ENCODE results near the gene SLC7A5. TPM values are rescaled to one million over a fixed set of nuclear protein-coding genes. Genes with fewer than 3 reads are reported as not detected.
"Not testable (repeated sequence)": the region's sequence is repeated elsewhere in the genome, so short reads cannot be mapped to it uniquely, and the experiment has no call there.

Gene SLC7A5
- total RNA-seq, 2 experiments from 2014 or later: 73.1 to 77.1 TPM

DNA sequence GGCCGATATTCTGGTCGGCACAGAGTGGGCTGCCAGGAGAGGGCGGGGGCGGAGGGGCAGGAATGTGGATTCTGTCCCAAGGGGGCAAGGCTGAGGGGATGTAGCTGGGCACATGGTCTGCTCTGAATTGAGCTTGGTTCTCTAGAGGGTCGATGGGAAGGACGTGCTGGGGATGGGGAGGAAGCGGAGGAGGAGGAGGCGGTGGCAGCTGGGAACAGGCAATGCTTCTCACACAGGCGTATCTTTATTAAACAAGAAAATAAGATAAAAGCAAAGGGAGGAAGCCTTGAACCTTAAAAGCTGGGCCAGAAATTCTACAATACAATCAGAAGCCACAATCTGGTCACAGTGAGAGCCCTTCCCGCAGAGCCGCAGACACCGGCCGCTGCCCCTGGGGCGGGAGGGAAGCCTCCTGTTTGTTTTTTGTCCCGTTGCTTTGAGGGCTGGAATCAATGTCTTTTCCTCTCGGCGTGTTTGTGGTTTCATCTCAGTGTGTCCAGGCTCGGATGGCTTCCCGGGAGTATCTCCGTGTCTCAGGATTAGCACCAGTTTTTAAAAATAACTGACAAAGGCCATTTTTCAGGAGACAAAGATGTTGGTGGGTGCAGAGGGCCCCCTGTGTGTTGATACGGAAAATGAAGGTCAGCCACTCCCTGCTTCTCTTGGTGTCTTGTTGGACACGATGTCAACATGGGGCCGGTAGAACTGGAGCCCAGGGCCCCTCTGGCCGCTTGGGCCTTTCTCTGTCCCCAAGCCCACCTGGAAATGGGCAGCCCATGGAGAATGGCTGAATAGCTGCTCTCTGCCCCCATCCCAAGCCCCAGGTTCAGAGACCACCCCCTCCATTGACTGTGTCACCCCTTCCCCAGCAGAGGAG lies 12.3 kb upstream of the SLC7A5 start:
- ChIA-PET CTCF (interaction anchor here (1.4 to 1.7 kb wide), 3 partner anchors 8 to 103 kb away, joined by 3 to 6 read pairs (median 4); no protein-coding TSS in a partner anchor), POLR2A (no interaction called here)
- Mint-ChIP-seq H3K27ac (no peak overlapping the region), H3K27me3 (no peaks in the 10 kb centered on the region), H3K9me3 (peaks cover 7% of the 10 kb centered on the region), H3K36me3 (ENCODE audit: low read depth) (no peaks in the 10 kb centered on the region), H3K4me3 (no peak overlapping the region), H3K4me1 (no peaks in the 10 kb centered on the region)
- no peak for DNase-seq

DNA sequence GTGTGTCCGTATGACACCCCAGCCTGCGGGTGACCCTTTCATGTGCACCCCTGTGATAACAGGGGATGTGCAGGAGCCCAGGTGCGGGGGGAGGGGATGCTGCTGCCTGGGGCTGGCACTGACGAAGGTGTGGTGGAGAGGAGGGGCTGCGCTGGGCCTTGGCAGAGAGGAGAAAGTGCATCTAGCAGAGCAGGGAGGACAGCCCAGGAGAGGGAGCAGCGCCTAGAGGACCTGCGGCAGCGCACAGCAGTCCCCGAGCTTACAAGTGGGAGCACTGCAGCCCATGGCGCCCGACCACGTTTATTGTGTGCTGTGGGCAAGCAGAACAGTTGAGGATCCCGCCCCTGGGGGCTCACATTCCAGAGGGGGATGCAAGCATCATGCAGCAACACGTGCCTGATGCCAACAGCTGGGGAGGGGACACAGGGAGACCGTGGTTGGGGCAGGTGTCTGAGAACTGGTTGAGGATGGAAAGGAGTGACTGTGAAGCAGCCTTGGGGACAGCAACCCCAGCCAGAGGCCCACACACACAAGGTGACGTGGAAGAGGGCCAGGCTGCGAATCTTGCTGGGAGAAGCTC lies 10.9 kb upstream of the SLC7A5 start:
- DNase-seq: no peak
- peaks cover 7% of the 10 kb centered on the region for H3K9me3 Mint-ChIP-seq
- H3K27me3 Mint-ChIP-seq: no peaks in the 10 kb centered on the region
- H3K4me3 Mint-ChIP-seq: no peak overlapping the region
- peaks cover 8% of the 10 kb centered on the region for H3K4me1 Mint-ChIP-seq
- H3K27ac Mint-ChIP-seq: no peak overlapping the region
- H3K36me3 Mint-ChIP-seq (ENCODE audit: low read depth): no peaks in the 10 kb centered on the region
- CTCF ChIA-PET: interaction anchor here (1.2 to 1.7 kb wide), 3 partner anchors 9 to 31 kb away, joined by 3 to 8 read pairs (median 6); no protein-coding TSS in a partner anchor
- POLR2A ChIA-PET: no interaction called here

DNA sequence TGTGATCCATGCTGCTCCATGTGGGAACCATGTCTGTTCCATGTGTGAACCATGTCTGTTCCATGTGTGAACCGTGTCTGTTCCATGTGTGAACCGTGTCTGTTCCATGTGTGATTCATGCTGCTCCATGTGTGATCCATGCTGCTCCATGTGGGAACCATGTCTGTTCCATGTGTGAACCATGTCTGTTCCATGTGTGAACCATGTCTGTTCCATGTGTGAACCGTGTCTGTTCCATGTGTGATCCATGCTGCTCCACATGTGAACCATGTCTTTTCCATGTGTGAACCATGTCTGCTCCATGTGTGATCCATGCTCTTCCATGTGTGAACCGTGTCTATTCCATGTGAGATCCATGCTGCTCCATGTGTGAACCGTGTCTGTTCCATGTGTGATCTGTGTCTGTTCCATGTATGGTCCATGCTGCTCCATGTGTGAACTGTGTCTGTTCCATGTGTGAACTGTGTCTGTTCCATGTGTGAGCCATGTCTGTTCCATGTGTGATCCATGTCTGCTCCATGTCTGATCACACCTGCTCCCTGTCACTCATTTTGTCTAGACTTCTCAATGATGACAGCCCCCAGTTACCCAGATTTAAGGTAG lies 10.2 kb upstream of the SLC7A5 start:
- H3K27me3 Mint-ChIP-seq; H3K9me3 Mint-ChIP-seq; H3K4me3 Mint-ChIP-seq; POLR2A ChIA-PET; DNase-seq; H3K36me3 Mint-ChIP-seq (ENCODE audit: low read depth): not testable (repeated sequence)
- H3K4me1 Mint-ChIP-seq: peaks cover 15% of the 10 kb centered on the region
- peak overlapping the region; percentile 31 for H3K27ac Mint-ChIP-seq
- CTCF ChIA-PET: interaction anchor here (1.2 to 1.4 kb wide), 3 partner anchors 8 to 100 kb away, joined by 3 to 8 read pairs (median 6); no protein-coding TSS in a partner anchor

DNA sequence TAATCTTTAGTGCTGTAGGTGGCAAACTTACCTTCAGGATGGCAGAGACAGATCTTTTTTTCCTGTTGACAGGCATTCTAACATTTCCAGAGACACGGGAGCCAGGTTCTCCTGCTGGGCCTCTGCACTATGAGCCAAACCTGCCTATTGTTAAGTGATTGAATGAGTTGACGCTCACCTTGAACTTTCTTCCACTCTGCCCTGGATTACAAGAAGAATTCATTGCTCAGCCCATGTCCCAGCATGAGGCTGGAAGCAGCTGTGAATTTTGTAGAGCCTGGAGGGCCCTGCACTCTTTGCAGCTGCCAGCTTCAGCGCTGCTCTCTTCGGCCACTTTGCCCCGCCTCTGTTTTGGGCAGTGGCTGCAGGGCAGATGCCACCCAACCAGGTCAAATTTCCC lies 9.4 kb upstream of the SLC7A5 start:
- peaks cover 7% of the 10 kb centered on the region for H3K9me3 Mint-ChIP-seq
- no peaks in the 10 kb centered on the region for H3K27me3 Mint-ChIP-seq
- peaks cover 17% of the 10 kb centered on the region for H3K4me1 Mint-ChIP-seq
- ChIA-PET POLR2A (no interaction called here), CTCF (interaction anchor here (1.2 kb wide), 1 partner anchor 100 kb away, joined by 6 read pairs; no protein-coding TSS in a partner anchor)
- no peak overlapping the region for H3K27ac Mint-ChIP-seq
- DNase-seq: no peak
- H3K36me3 Mint-ChIP-seq (ENCODE audit: low read depth): no peaks in the 10 kb centered on the region
- no peak overlapping the region for H3K4me3 Mint-ChIP-seq

DNA sequence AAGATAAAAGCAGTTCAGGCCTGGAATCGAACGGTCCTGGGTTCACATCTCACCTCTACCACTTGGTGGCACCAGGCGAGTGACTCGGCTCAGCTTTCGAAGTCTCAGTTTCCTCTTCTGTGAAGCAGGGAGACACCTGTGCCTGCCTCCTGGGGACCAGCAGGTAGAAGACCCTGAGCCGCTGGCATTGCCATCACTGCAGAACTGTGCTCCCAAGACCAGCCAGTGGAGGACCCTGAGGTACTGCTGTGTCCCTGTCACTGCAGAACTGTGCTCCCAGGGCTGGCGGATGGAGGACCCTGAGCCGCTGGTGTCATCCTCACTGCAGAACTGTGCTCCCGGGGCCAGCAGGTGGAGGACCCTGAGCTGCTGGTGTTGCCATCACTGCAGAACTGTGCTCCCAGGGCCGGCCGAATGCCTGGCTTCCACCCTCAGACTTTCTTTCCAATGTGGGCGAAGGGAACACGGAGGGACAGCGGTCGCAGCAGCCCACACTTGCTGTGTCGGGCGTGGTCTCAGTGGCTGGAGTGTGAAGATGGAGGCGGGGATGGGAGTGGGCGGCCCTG lies 8.7 kb upstream of the SLC7A5 start:
- peaks cover 7% of the 10 kb centered on the region for H3K9me3 Mint-ChIP-seq
- H3K4me3 Mint-ChIP-seq: no peak overlapping the region
- no peak overlapping the region for H3K27ac Mint-ChIP-seq
- H3K36me3 Mint-ChIP-seq (ENCODE audit: low read depth): no peaks in the 10 kb centered on the region
- H3K27me3 Mint-ChIP-seq: no peaks in the 10 kb centered on the region
- CTCF ChIA-PET: interaction anchor here (1.2 kb wide), 1 partner anchor 99 kb away, joined by 6 read pairs; no protein-coding TSS in a partner anchor
- no peak for DNase-seq
- POLR2A ChIA-PET: no interaction called here
- peaks cover 20% of the 10 kb centered on the region for H3K4me1 Mint-ChIP-seq

DNA sequence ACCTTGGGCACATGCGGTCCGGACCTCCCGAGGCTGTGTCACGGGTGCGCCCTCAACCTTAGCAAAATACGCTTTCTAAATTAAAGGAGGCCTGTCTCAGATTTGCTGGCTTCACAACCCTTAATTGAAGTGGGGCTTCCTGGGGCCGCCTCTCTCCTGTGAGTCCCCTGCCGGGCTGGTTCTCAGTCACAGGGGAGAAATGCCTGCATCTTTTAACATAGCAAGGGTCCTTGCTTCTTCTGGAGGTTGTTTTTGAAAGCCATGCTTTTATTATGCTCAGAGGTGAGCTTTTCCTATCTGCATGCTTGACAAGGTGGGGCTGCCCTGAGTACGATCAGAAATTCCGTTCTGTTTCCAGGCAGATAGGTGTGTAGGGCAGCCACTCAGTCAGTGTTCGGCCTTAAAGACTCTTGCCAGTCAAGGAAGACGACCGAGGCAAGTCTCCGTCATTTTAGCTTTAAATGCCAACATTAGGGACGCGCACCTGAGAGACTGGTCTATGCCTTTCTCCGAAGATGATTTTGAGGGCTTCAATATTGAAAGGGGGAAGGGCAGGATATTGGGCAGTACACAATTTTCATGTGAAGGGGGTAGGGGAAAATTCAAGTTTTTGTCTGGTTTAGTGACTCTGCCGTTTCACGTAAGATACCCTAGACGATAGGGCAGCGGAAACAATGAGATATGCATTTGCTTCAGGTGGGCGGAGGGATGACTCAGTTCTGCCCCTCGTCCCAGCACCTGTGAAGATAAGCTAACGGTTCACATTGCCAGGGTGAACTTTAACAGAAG lies 5.5 kb upstream of the SLC7A5 start:
- DNase-seq: peak; percentile 46
- ChIA-PET POLR2A (interaction anchor here (0.7 kb wide), 1 partner anchor 95 kb away, joined by 3 read pairs; no protein-coding TSS in a partner anchor), CTCF (interaction anchor here (0.5 to 13.9 kb wide), 11 partner anchors 9 to 1627 kb away, joined by 3 to 249 read pairs (median 3); no protein-coding TSS in a partner anchor)
- H3K36me3 Mint-ChIP-seq (ENCODE audit: low read depth): no peaks in the 10 kb centered on the region
- H3K27ac Mint-ChIP-seq: peak overlapping the region; percentile 76
- peaks cover 44% of the 10 kb centered on the region for H3K4me1 Mint-ChIP-seq
- H3K27me3 Mint-ChIP-seq: no peaks in the 10 kb centered on the region
- H3K4me3 Mint-ChIP-seq: peak overlapping the region; percentile 30
- H3K9me3 Mint-ChIP-seq: peaks cover 7% of the 10 kb centered on the region

DNA sequence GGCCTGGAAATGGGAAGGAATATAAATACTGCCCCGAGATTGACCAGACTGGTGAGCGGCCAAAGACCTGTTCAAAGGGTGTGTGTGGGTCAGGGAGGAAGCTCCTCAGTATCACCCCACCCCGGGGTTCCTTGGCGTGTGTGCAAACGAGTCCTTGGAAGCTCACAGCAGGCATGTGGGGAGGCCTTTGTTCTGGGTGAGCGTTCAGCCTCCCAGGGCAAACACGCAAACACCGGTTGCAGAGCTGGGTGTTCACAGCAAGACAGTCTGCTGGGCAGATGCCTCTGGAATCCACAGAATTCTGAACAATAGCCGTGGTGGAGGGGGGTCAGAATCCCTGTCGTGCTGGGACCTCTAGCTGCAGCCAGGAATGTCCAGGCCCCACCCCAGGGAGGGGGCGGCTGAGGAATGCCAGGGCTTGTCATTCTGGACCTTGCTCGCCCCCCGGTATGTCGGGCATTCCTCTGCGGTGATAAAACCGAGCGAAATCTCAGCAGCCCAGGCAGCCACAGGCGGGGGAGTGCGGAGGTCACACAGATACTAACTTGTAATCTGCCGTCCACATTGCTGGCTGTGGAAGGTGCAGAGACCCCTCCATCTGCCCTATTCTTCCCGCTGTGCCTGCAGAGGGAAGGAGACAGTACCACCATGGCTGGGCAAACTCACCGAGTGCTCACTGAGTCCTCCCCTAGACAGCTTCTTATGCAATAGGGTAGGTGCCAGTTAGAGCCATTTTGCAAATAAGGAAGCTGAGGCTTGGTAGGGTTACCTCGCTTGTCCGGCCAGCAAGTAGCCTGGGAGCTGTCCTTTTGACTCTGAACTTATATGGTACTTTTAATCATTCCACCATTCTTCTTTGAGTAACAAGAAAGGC lies 1.3 kb upstream of the SLC7A5 start:
- Mint-ChIP-seq H3K4me3 (peak overlapping the region; percentile 39), H3K4me1 (peaks cover 63% of the 10 kb centered on the region), H3K36me3 (ENCODE audit: low read depth) (peaks cover 23% of the 10 kb centered on the region), H3K27ac (peak overlapping the region; percentile 86)
- not testable (repeated sequence) for H3K9me3 Mint-ChIP-seq, H3K27me3 Mint-ChIP-seq, DNase-seq
- POLR2A ChIA-PET: interaction anchor here (1.6 kb wide), 1 partner anchor 92 kb away, joined by 12 read pairs; no protein-coding TSS in a partner anchor
- CTCF ChIA-PET: interaction anchor here (0.6 to 13.9 kb wide), 33 partner anchors 10 to 234 kb away, joined by 3 to 249 read pairs (median 4); partner anchors contain the start of gene KLHDC4

DNA sequence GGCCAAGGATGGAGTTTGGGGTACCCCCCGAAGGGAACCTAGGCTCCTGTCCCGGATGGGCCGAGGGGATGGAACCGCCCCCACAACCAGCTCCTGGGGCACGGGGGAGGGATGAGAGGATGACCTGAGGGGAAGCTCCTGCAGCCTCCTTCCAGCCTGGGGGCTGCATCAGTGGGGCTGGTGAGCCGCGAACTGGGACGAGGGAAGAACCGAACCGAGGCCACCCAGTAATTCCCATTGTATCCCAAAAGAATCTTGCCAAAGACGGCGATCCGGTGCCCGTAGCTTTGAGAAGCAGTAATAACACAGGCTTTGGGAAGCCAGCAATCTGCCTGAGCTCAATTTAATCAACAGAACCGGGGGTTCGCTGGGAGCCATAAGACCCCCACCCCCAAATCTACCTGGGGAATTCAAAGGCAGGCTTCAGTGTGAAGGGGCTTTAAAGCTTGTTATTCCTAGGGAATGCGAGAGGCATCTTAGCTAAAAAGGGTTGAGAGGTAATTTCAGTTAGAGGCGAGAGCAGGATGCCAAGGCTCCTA lies 641 bp upstream of the SLC7A5 start:
- not testable (repeated sequence) for H3K27me3 Mint-ChIP-seq

DNA sequence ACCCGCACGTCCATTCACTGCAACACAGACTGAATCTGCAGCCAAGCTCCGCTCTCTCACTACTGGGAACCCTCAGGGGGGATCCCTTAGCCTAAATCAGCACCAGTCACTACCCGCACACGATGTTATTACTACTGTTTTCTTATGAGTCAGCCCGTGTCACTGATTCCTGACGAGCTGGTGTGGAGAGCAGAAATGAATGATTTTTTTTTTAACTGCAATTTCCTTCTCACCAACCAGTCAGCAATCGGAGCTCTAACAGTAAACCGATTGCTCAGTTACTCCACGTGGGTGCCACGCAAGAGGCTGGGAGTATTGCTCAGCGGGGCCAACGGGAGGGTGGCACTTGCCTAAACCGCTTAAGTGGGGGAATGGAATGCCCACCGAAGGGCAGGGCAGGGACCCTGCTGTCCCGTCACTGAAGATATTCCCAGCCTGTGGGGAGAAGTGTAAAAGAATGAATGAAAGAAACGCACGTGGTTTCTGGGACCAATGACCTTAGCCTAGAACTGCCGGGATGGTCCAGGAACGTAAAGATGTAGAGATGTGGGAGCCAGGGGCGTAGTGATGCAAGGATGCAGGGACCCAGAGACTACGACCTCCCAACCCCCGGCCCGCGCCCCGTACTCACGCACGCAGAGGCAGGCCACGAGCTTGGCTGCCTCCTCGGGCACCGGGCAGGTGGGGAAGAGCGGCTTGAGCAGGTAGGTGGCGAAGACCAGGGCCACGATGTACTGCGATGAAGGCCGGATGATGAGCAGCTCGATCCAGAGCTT lies 865 bp downstream of the SLC7A5 start:
- not testable (repeated sequence) for H3K9me3 Mint-ChIP-seq, H3K27me3 Mint-ChIP-seq
- H3K36me3 Mint-ChIP-seq (ENCODE audit: low read depth): peaks cover 31% of the 10 kb centered on the region
- peaks cover 67% of the 10 kb centered on the region for H3K4me1 Mint-ChIP-seq
- ChIA-PET POLR2A (interaction anchor here (1.0 kb wide), 1 partner anchor 89 kb away, joined by 8 read pairs; no protein-coding TSS in a partner anchor), CTCF (interaction anchor here (0.6 to 13.9 kb wide), 4 partner anchors 9 to 723 kb away, joined by 3 to 249 read pairs (median 6); no protein-coding TSS in a partner anchor)
- peak; percentile 70 for DNase-seq
- H3K27ac Mint-ChIP-seq: peak overlapping the region; percentile 93
- H3K4me3 Mint-ChIP-seq: peak overlapping the region; percentile 89

More for the DNA sequence above, 641 bp upstream of the SLC7A5 start:
- Mint-ChIP-seq H3K36me3 (ENCODE audit: low read depth) (peaks cover 26% of the 10 kb centered on the region), H3K27ac (peak overlapping the region; percentile 58), H3K4me1 (peaks cover 63% of the 10 kb centered on the region), H3K4me3 (peak overlapping the region; percentile 39)
- not testable (repeated sequence) for DNase-seq, H3K9me3 Mint-ChIP-seq
- ChIA-PET POLR2A (interaction anchor here (0.6 to 1.0 kb wide), 3 partner anchors 28 to 91 kb away, joined by 3 to 5 read pairs (median 5); no protein-coding TSS in a partner anchor), CTCF (interaction anchor here (0.8 to 13.9 kb wide), 5 partner anchors 13 to 88 kb away, joined by 3 to 249 read pairs (median 18); no protein-coding TSS in a partner anchor)

DNA sequence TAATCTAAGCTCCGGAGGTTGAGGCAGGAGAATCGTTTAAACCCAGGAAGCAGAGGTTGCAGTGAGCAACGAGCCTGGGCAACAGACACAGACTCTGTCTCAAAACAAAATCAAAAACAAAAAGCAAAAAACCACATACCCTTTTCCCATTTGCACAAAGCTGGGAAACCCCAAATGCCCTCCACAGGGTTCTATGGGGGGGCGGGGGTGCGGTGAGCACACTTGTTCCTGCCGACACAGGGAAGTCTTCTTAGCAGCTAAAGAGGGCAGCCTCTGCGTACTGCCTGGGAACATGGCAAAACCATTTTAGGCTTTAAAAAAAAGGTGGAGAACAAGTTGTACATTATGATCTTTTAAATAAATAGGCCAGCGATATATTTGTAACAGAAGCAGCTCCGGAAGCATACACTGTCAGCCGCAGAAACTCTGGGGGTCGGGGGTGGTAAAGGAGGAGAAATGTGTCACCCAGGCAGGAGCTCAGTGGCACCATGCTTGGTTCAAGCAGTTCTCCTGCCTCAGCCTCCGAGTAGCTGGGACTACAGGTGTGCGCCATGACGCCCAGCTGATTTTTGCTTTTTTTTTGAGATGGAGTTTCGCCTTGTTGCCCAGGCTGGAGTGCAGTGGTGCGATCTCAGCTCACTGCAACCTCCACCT lies 3.3 kb downstream of the SLC7A5 start:
- Mint-ChIP-seq H3K27ac (peak overlapping the region; percentile 93), H3K36me3 (ENCODE audit: low read depth) (peaks cover 33% of the 10 kb centered on the region), H3K4me1 (peaks cover 60% of the 10 kb centered on the region), H3K4me3 (peak overlapping the region; percentile 89)
- ChIA-PET POLR2A (interaction anchor here (1.1 kb wide), 1 partner anchor 14 kb away, joined by 4 read pairs; no protein-coding TSS in a partner anchor), CTCF (interaction anchor here (0.7 to 13.9 kb wide), 7 partner anchors 9 to 84 kb away, joined by 3 to 249 read pairs (median 4); no protein-coding TSS in a partner anchor)
- not testable (repeated sequence) for H3K9me3 Mint-ChIP-seq, H3K27me3 Mint-ChIP-seq
- DNase-seq: peak; percentile 40
